Measurements from ENCODE around the gene CKAP4. TPM values are rescaled to one million over a fixed set of nuclear protein-coding genes. Genes with fewer than 3 reads are reported as not detected.

Gene CKAP4
- total and polyA plus RNA-seq, 2 experiments from 2014 or later, result 32.3 to 58.8 TPM

GRCh38 chr12:106190581-106190980 is 57.2 kb downstream of the CKAP4 start:
- Histone ChIP-seq H3K36me3 (ENCODE audit: insufficient read depth) (no peaks in the 10 kb centered on the region), H3K27ac (ENCODE audit: low read depth) (no peak overlapping the region), H3K79me2 (replicated peaks; ENCODE audit: insufficient read depth) (no peaks in the 10 kb centered on the region), H2AFZ (no peak overlapping the region), H3F3A (replicated peaks; ENCODE audit: low read depth) (no peaks in the 10 kb centered on the region), H4K20me1 (replicated peaks; ENCODE audit: insufficient read depth) (no peaks in the 10 kb centered on the region), H3K27me3 (ENCODE audit: insufficient read depth) (no peaks in the 10 kb centered on the region), H3K9me2 (ENCODE audit: insufficient read depth) (0 out of 2 replicates have a peak, but pooled peaks cover 6% of the 10 kb centered on the region), H3K4me2 (no peak overlapping the region), H3K4me1 (ENCODE audit: insufficient read depth) (peaks cover 7% of the 10 kb centered on the region; the same call in 1 of the 2 replicates), H3K4me3 (no peak overlapping the region)
- Mint-ChIP-seq H3K9me3 (no peaks in the 10 kb centered on the region), H3K4me1 (peaks cover 3% of the 10 kb centered on the region), H3K4me3 (no peak overlapping the region), H3K27ac (no peak overlapping the region), H3K36me3 (ENCODE audit: low read depth) (no peaks in the 10 kb centered on the region), H3K27me3 (ENCODE audit: insufficient read depth, low read depth, poor library complexity) (peaks cover 3% of the 10 kb centered on the region)
- DNase-seq (ENCODE audit: low spot score) (no peak), ATAC-seq (no peak)
- no peak for TF ChIP-seq EZH2 (IDR thresholded peaks at IDR 0.05; ENCODE audit: low read depth, unreplicated experiment)
- TF ChIP-seq ZNF114 (CRISPR knock-in tag; IDR thresholded peaks at IDR 0.05), result no peak
- TF ChIP-seq REST (IDR thresholded peaks at IDR 0.05; ENCODE audit: unreplicated experiment), result no peak
- TF ChIP-seq ETS1 (IDR thresholded peaks at IDR 0.05), result no peak
- no peak for TF ChIP-seq NANOG (IDR thresholded peaks at IDR 0.05; ENCODE audit: borderline replicate concordance)
- no peak for TF ChIP-seq CTCF (conservative IDR thresholded peaks at IDR 0.05; ENCODE audit: low read depth in 2 of 2)
- TF ChIP-seq JUNB (IDR thresholded peaks at IDR 0.05; ENCODE audit: unreplicated experiment), result no peak
- no peak for TF ChIP-seq CREB1 (CRISPR knock-in tag; IDR thresholded peaks at IDR 0.05; ENCODE audit: low read depth)
- TF ChIP-seq STAT1 (IDR thresholded peaks at IDR 0.05; ENCODE audit: unreplicated experiment), result no peak
- TF ChIP-seq POLR2AphosphoS5 (IDR thresholded peaks at IDR 0.05; ENCODE audit: low read depth), result no peak
- TF ChIP-seq ZNF331 (CRISPR knock-in tag; IDR thresholded peaks at IDR 0.05; ENCODE audit: low read depth), result no peak
- no peak for TF ChIP-seq ZNF462 (CRISPR knock-in tag; IDR thresholded peaks at IDR 0.05)
